Measurements from ENCODE around the gene ARHGAP6. TPM values are rescaled to one million over a fixed set of nuclear protein-coding genes. Genes with fewer than 3 reads are reported as not detected.

ARHGAP6 gene
- total and polyA plus RNA-seq, 2 experiments from 2014 or later = 0.26 to 0.59 TPM

GRCh38 chrX:11113731-11114130, 552.0 kb downstream of the ARHGAP6 start:
- Histone ChIP-seq H3K36me3 (ENCODE audit: insufficient read depth) (peaks cover 9% of the 10 kb centered on the region; the same call in 1 of the 2 replicates), H3F3A (replicated peaks; ENCODE audit: low read depth) (no peaks in the 10 kb centered on the region), H3K4me2 (no peak overlapping the region), H4K20me1 (replicated peaks; ENCODE audit: insufficient read depth) (no peaks in the 10 kb centered on the region), H3K27me3 (ENCODE audit: insufficient read depth) (no peaks in the 10 kb centered on the region), H3K4me1 (ENCODE audit: insufficient read depth) (no peaks in the 10 kb centered on the region), H3K9me2 (ENCODE audit: insufficient read depth) (no peaks in the 10 kb centered on the region), H3K27ac (ENCODE audit: low read depth) (no peak overlapping the region), H3K4me3 (no peak overlapping the region), H3K79me2 (replicated peaks; ENCODE audit: insufficient read depth) (peaks cover 20% of the 10 kb centered on the region), H2AFZ (no peak overlapping the region)
- H3K27me3 Mint-ChIP-seq (ENCODE audit: insufficient read depth, low read depth, poor library complexity) = no peaks in the 10 kb centered on the region
- ATAC-seq (no peak), DNase-seq (ENCODE audit: low spot score) (no peak)
- H3K9me3 Mint-ChIP-seq = no peaks in the 10 kb centered on the region
- no peaks in the 10 kb centered on the region for H3K4me1 Mint-ChIP-seq
- no peak for TF ChIP-seq POLR2AphosphoS5 (IDR thresholded peaks at IDR 0.05; ENCODE audit: low read depth)
- TF ChIP-seq, protein P1, sequence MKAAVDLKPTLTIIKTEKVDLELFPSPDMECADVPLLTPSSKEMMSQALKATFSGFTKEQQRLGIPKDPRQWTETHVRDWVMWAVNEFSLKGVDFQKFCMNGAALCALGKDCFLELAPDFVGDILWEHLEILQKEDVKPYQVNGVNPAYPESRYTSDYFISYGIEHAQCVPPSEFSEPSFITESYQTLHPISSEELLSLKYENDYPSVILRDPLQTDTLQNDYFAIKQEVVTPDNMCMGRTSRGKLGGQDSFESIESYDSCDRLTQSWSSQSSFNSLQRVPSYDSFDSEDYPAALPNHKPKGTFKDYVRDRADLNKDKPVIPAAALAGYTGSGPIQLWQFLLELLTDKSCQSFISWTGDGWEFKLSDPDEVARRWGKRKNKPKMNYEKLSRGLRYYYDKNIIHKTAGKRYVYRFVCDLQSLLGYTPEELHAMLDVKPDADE (IDR thresholded peaks at IDR 0.05) = no peak
- TF ChIP-seq EZH2phosphoT487 (IDR thresholded peaks at IDR 0.05; ENCODE audit: unreplicated experiment) = no peak
- TF ChIP-seq ZNF331 (CRISPR knock-in tag; IDR thresholded peaks at IDR 0.05; ENCODE audit: low read depth) = no peak
- no peak for TF ChIP-seq REST (IDR thresholded peaks at IDR 0.05; ENCODE audit: unreplicated experiment)
- no peak for TF ChIP-seq NANOG (IDR thresholded peaks at IDR 0.05; ENCODE audit: borderline replicate concordance)
- TF ChIP-seq JUNB (IDR thresholded peaks at IDR 0.05; ENCODE audit: unreplicated experiment) = no peak
- no peak overlapping the region for H3K4me3 Mint-ChIP-seq
- H3K27ac Mint-ChIP-seq = no peak overlapping the region
- H3K36me3 Mint-ChIP-seq (ENCODE audit: low read depth) = peaks cover 35% of the 10 kb centered on the region

- Histone ChIP-seq H3K4me1 (ENCODE audit: insufficient read depth) (no peaks in the 10 kb centered on the region), H3K4me3 (peak overlapping the region; percentile 60), H3K79me2 (replicated peaks; ENCODE audit: insufficient read depth) (peaks cover 20% of the 10 kb centered on the region), H3K9me2 (ENCODE audit: insufficient read depth) (no peaks in the 10 kb centered on the region), H3K27ac (ENCODE audit: low read depth) (0 out of 2 replicates have a peak overlapping the region, but pooled peaks have one; percentile 26), H2AFZ (no peak overlapping the region), H3F3A (replicated peaks; ENCODE audit: low read depth) (no peaks in the 10 kb centered on the region), H3K4me2 (peak overlapping the region; percentile 81), H3K36me3 (ENCODE audit: insufficient read depth) (0 out of 2 replicates have a peak, but pooled peaks cover 3% of the 10 kb centered on the region), H3K27me3 (ENCODE audit: insufficient read depth) (no peaks in the 10 kb centered on the region), H4K20me1 (replicated peaks; ENCODE audit: insufficient read depth) (no peaks in the 10 kb centered on the region)
- Mint-ChIP-seq H3K27me3 (ENCODE audit: insufficient read depth, low read depth, poor library complexity) (no peaks in the 10 kb centered on the region), H3K9me3 (no peaks in the 10 kb centered on the region), H3K36me3 (ENCODE audit: low read depth) (peaks cover 22% of the 10 kb centered on the region), H3K27ac (peak overlapping the region; percentile 97; the same call in 1 of the 2 replicates), H3K4me1 (no peaks in the 10 kb centered on the region), H3K4me3 (no peak overlapping the region; the same call in 2 of the 3 replicates)
- ATAC-seq (no peak), DNase-seq (ENCODE audit: low spot score) (no peak)
- TF ChIP-seq, protein P2, sequence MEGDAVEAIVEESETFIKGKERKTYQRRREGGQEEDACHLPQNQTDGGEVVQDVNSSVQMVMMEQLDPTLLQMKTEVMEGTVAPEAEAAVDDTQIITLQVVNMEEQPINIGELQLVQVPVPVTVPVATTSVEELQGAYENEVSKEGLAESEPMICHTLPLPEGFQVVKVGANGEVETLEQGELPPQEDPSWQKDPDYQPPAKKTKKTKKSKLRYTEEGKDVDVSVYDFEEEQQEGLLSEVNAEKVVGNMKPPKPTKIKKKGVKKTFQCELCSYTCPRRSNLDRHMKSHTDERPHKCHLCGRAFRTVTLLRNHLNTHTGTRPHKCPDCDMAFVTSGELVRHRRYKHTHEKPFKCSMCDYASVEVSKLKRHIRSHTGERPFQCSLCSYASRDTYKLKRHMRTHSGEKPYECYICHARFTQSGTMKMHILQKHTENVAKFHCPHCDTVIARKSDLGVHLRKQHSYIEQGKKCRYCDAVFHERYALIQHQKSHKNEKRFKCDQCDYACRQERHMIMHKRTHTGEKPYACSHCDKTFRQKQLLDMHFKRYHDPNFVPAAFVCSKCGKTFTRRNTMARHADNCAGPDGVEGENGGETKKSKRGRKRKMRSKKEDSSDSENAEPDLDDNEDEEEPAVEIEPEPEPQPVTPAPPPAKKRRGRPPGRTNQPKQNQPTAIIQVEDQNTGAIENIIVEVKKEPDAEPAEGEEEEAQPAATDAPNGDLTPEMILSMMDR (conservative IDR thresholded peaks at IDR 0.05; ENCODE audit: low read depth in 2 of 2) = no peak
- TF ChIP-seq REST (IDR thresholded peaks at IDR 0.05; ENCODE audit: unreplicated experiment) = no peak
- no peak for TF ChIP-seq EZH2phosphoT487 (IDR thresholded peaks at IDR 0.05; ENCODE audit: unreplicated experiment)
- TF ChIP-seq EZH2 (IDR thresholded peaks at IDR 0.05; ENCODE audit: low read depth, unreplicated experiment) = no peak
- TF ChIP-seq CREB1 (CRISPR knock-in tag; IDR thresholded peaks at IDR 0.05; ENCODE audit: low read depth) = no peak
- TF ChIP-seq ZNF114 (CRISPR knock-in tag; IDR thresholded peaks at IDR 0.05) = no peak
- TF ChIP-seq, protein P1 (IDR thresholded peaks at IDR 0.05) = no peak
- TF ChIP-seq NANOG (IDR thresholded peaks at IDR 0.05; ENCODE audit: borderline replicate concordance) = no peak
- TF ChIP-seq ZNF331 (CRISPR knock-in tag; IDR thresholded peaks at IDR 0.05; ENCODE audit: low read depth) = no peak
- TF ChIP-seq JUNB (IDR thresholded peaks at IDR 0.05; ENCODE audit: unreplicated experiment) = no peak
- no peak for TF ChIP-seq POLR2AphosphoS5 (IDR thresholded peaks at IDR 0.05; ENCODE audit: low read depth)
These were observed 553.8 kb downstream of the ARHGAP6 start for GRCh38 chrX:11111947-11112346.
